Stimulated activated CD8-positive, alpha-beta memory T cell treated with anti-CD3 and anti-CD28 coated beads, Interleukin-7, amount 100 ng/mL, for 48 hours (primary cell): ENCODE results near the gene MID1IP1.

Experiments
- DNase-seq, 2 donors: peaks; one replicate each; pipeline ENCODE4 v3.0.0-alpha.2; 2020; ENCODE audit warnings: low read depth in 1 of 2; ENCODE audit errors: extremely low read depth in 1 of 2

Gene MID1IP1

GRCh38 chrX:38811515-38812243 lies 10.4 kb downstream of the MID1IP1 start:
- no peak for DNase-seq

GRCh38 chrX:38816155-38816554 lies 14.9 kb downstream of the MID1IP1 start:
- DNase-seq: no peak

- DNase-seq: no peak
Measured at GRCh38 chrX:38817004-38817703, 15.9 kb downstream of the MID1IP1 start.

- DNase-seq: no peak
Measured at GRCh38 chrX:38819163-38819562, 17.9 kb downstream of the MID1IP1 start.

GRCh38 chrX:38819709-38820108 lies 18.4 kb downstream of the MID1IP1 start:
- DNase-seq: no peak

GRCh38 chrX:38820751-38821150 lies 19.5 kb downstream of the MID1IP1 start:
- no peak for DNase-seq

- no peak for DNase-seq
Measured at GRCh38 chrX:38824176-38824575, 22.9 kb downstream of the MID1IP1 start.

- DNase-seq: no peak
Measured at GRCh38 chrX:38831949-38832348, 30.7 kb downstream of the MID1IP1 start.

- no peak for DNase-seq
Measured at GRCh38 chrX:38837389-38837788, 36.1 kb downstream of the MID1IP1 start.

- DNase-seq: no peak
Measured at GRCh38 chrX:38839277-38839676, 38.0 kb downstream of the MID1IP1 start.

- no peak for DNase-seq
Measured at GRCh38 chrX:38839944-38840343, 38.7 kb downstream of the MID1IP1 start.

GRCh38 chrX:38841750-38842149 lies 40.5 kb downstream of the MID1IP1 start:
- no peak for DNase-seq

- no peak for DNase-seq
Measured at GRCh38 chrX:38845426-38845825, 44.2 kb downstream of the MID1IP1 start.

GRCh38 chrX:38847206-38847902 lies 46.1 kb downstream of the MID1IP1 start:
- no peak for DNase-seq

- no peak for DNase-seq
Measured at GRCh38 chrX:38847903-38848230, 46.6 kb downstream of the MID1IP1 start.

- no peak for DNase-seq
Measured at GRCh38 chrX:38848671-38849455, 47.6 kb downstream of the MID1IP1 start.

- DNase-seq: no peak
Measured at GRCh38 chrX:38850807-38851544, 49.7 kb downstream of the MID1IP1 start.

- no peak for DNase-seq
Measured at GRCh38 chrX:38854305-38854704, 53.0 kb downstream of the MID1IP1 start.
